Astrocyte (in vitro differentiated cells and primary cell): ENCODE results near the gene SGCA. TPM values are rescaled to one million over a fixed set of nuclear protein-coding genes. Genes with fewer than 3 reads are reported as not detected.

Source experiments
- DNase-seq: peaks from one replicate; pipeline ENCODE4 v3.0.0-alpha.2; 2010; ENCODE audit warnings: low read depth
- FAIRE-seq: peaks from 2 replicates; lab custom pipeline; 2011; peaks lifted over from hg19 to GRCh38; lab: Jason Lieb, UNC
- H2AFZ ChIP-seq: 2 replicates; pipeline ENCODE4 v1.6.0; 2012; ENCODE audit warnings: low read depth, low read length, inconsistent platforms
- H3K27ac ChIP-seq: 2 replicates; pipeline ENCODE4 v1.5.1; 2011; ENCODE audit warnings: low read depth, low read length, inconsistent platforms
- H3K27me3 ChIP-seq: 2 replicates; pipeline ENCODE4 v1.6.0; 2011; ENCODE audit warnings: low read length, inconsistent platforms; ENCODE audit not compliant: insufficient read depth
- H3K36me3 ChIP-seq: 2 replicates; pipeline ENCODE4 v1.5.1; 2011; ENCODE audit warnings: low read length, inconsistent platforms; ENCODE audit not compliant: insufficient read depth
- H3K4me1 ChIP-seq: 2 replicates; pipeline ENCODE4 v1.5.1; 2011; ENCODE audit warnings: low read length, inconsistent platforms; ENCODE audit not compliant: insufficient read depth
- H3K4me2 ChIP-seq: 2 replicates; pipeline ENCODE4 v1.6.0; 2012; ENCODE audit warnings: low read length, inconsistent platforms
- H3K4me3 ChIP-seq: 2 replicates; pipeline ENCODE4 v1.5.1; 2011; ENCODE audit warnings: low read depth, mild to moderate bottlenecking, low read length, inconsistent platforms; ENCODE audit not compliant: insufficient read depth
- H3K79me2 ChIP-seq: 2 replicates; pipeline ENCODE4 v1.6.0; 2012; ENCODE audit warnings: mild to moderate bottlenecking, low read length, inconsistent platforms; ENCODE audit not compliant: insufficient read depth
- H3K9ac ChIP-seq: 2 replicates; pipeline ENCODE4 v1.6.0; 2012; ENCODE audit warnings: mild to moderate bottlenecking, low read length, inconsistent platforms
- H3K9me3 ChIP-seq: 2 replicates; pipeline ENCODE4 v1.5.1; 2012; ENCODE audit warnings: low read depth, mild to moderate bottlenecking, low read length, inconsistent platforms; ENCODE audit not compliant: insufficient read depth
- H4K20me1 ChIP-seq: 2 replicates; pipeline ENCODE4 v1.6.0; 2012; ENCODE audit warnings: low read length, inconsistent platforms; ENCODE audit not compliant: insufficient read depth
- H3K27ac Mint-ChIP-seq: one replicate; pipeline ENCODE4 v1.8.0; 2021; ENCODE audit warnings: mild to moderate bottlenecking, mixed read lengths; ENCODE audit not compliant: unreplicated experiment
- H3K27me3 Mint-ChIP-seq: one replicate; pipeline ENCODE4 v1.8.0; 2021; ENCODE audit warnings: low read depth, mixed read lengths; ENCODE audit not compliant: unreplicated experiment
- H3K36me3 Mint-ChIP-seq: one replicate; pipeline ENCODE4 v1.8.0; 2021; ENCODE audit warnings: low read depth, mixed read lengths; ENCODE audit not compliant: unreplicated experiment
- H3K4me1 Mint-ChIP-seq: one replicate; pipeline ENCODE4 v1.8.0; 2021; ENCODE audit warnings: low read depth, mixed read lengths; ENCODE audit not compliant: unreplicated experiment
- H3K4me3 Mint-ChIP-seq: one replicate; pipeline ENCODE4 v1.8.0; 2021; ENCODE audit warnings: mild to moderate bottlenecking, moderate library complexity, mixed read lengths; ENCODE audit not compliant: unreplicated experiment
- H3K9me3 Mint-ChIP-seq: one replicate; pipeline ENCODE4 v1.8.0; 2021; ENCODE audit warnings: mild to moderate bottlenecking, mixed read lengths; ENCODE audit not compliant: unreplicated experiment
- CTCF ChIP-seq: IDR thresholded peaks from 2 replicates; pipeline ENCODE4 v1.5.1; 2011; ENCODE audit warnings: low read depth, mild to moderate bottlenecking, inconsistent platforms, low read length, moderate library complexity; ENCODE audit not compliant: insufficient read depth
- EZH2 ChIP-seq: IDR thresholded peaks from 2 replicates; pipeline ENCODE4 v1.6.1; 2012; ENCODE audit warnings: mild to moderate bottlenecking, low read length, inconsistent platforms; ENCODE audit not compliant: insufficient read depth
- total RNA-seq: library from RNA; stranded (reverse); gene quantifications from 2 replicates; pipeline ENCODE4 v1.2.1, GENCODE V29; 2021

The SGCA gene
- total RNA-seq, 1 donor from 2014 or later, result 0.32 TPM

GRCh38 chr17:50201276-50201854 is 35.6 kb downstream of the SGCA start, which contains the start of gene COL1A1:
COL1A1 (minus strand) TSS chr17:50201631; CDS start chr17:50201513, 118 bp downstream.
- H3K27ac ChIP-seq, result peak within 1 kb of the TSS; percentile 98
- peak; percentile 73 for DNase-seq
- no peak for FAIRE-seq

GRCh38 chr17:50203086-50203485 is 37.3 kb downstream of the SGCA start:
- Histone ChIP-seq H2AFZ (no peak overlapping the region), H3K9me3 (no peaks in the 10 kb centered on the region), H4K20me1 (peaks cover 31% of the 10 kb centered on the region), H3K4me2 (peak overlapping the region; percentile 89), H3K27ac (peak overlapping the region; percentile 98), H3K4me1 (peaks cover 66% of the 10 kb centered on the region), H3K36me3 (peaks cover 8% of the 10 kb centered on the region), H3K9ac (peak overlapping the region; percentile 80), H3K27me3 (no peaks in the 10 kb centered on the region), H3K79me2 (peaks cover 73% of the 10 kb centered on the region), H3K4me3 (no peak overlapping the region)
- Mint-ChIP-seq H3K36me3 (peaks cover 25% of the 10 kb centered on the region), H3K4me3 (peak overlapping the region; percentile 93), H3K27me3 (no peaks in the 10 kb centered on the region), H3K9me3 (peaks cover 2% of the 10 kb centered on the region), H3K4me1 (peaks cover 56% of the 10 kb centered on the region), H3K27ac (peak overlapping the region; percentile 81)
- no peak for FAIRE-seq
- DNase-seq, result peak; percentile 63
- TF ChIP-seq EZH2 (no peak), CTCF (no peak)

More at GRCh38 chr17:50201276-50201854, 35.6 kb downstream of the SGCA start, which contains the start of gene COL1A1:
- H3K27me3 ChIP-seq, result no peaks in the 10 kb centered on the region
- Mint-ChIP-seq H3K4me3 (peak within 1 kb of the TSS; percentile 93), H3K27me3 (no peaks in the 10 kb centered on the region), H3K36me3 (peaks cover 41% of the 10 kb centered on the region), H3K27ac (peak within 1 kb of the TSS; percentile 98), H3K4me1 (peaks cover 53% of the 10 kb centered on the region), H3K9me3 (peaks cover 2% of the 10 kb centered on the region)
- peaks cover 26% of the 10 kb centered on the region for H3K36me3 ChIP-seq
- H3K79me2 ChIP-seq, result peaks cover 85% of the 10 kb centered on the region
- TF ChIP-seq CTCF (no peak), EZH2 (no peak)
- peak within 1 kb of the TSS; percentile 96 for H3K4me3 ChIP-seq
- H2AFZ ChIP-seq, result no peak within 1 kb of the TSS
- peaks cover 49% of the 10 kb centered on the region for H4K20me1 ChIP-seq
- H3K9ac ChIP-seq, result peak within 1 kb of the TSS; percentile 100
- H3K9me3 ChIP-seq, result no peaks in the 10 kb centered on the region
- peak within 1 kb of the TSS; percentile 89 for H3K4me2 ChIP-seq
- H3K4me1 ChIP-seq, result peaks cover 69% of the 10 kb centered on the region
